NCI-H446 treated with DMSO at 0.1 percent for 48 hours (cell line): ENCODE measurements around the gene PPP1R14D.
A peak's percentile ranks its signal among the peaks of the same experiment; 100 is the strongest.

Experiments
- DNase-seq: peaks from one replicate; lab custom pipeline; 2025; lab: John Stamatoyannopoulos, UW

PPP1R14D gene

GRCh38 chr15:40782609-40783227 lies 45.8 kb downstream of the PPP1R14D start:
- no peak for DNase-seq

DNA sequence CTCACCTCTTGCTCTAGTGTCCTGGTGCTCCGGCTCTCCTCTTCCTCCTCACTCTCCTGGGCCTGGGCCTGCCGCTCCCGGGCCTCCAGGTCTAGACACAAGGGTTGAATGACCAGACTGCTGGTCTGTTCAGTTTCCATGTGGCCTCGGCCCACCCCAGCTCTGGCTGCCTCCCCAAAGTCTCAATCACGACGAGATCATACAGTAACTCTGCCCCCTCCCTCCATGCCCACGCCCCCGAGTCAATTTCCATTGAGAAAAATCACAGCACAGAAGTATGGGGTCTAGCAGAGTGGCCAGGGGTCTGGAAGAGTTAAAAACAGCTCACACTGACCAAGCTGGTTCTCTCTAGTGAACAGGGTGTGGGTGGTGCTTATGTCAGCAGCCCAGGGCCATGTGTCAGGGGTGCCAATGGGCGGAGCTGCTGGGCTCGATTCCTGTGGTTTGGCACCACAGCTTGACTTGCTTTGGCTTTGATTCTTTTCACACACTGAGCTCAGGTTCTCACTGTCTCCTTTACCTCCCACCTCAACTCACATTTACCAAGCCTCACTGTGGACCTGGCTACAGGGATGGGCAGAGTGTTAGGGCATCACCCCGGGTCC lies 51.9 kb downstream of the PPP1R14D start:
- no peak for DNase-seq

GRCh38 chr15:40775740-40776536 lies 52.6 kb downstream of the PPP1R14D start:
- DNase-seq = no peak

DNA sequence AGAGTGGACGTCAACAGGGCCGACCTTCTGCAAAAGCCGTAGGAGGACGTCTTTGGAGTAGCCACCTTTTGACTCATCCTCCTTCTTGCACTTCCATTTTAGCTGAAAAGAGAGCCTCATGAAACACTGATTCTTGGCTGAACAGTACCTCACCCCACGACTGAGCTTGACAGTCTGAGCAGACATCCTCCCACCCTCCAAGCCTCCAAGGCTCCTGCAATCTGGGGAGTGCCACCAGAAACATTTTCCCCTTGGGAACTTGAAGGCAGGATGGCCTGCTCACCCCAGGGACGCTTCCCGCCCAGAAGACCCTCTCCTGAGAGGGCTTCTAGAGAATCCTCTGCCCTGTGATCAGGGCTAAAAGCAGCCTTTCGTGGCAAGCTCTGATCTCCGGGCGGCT lies 53.5 kb downstream of the PPP1R14D start:
- DNase-seq = no peak

DNA sequence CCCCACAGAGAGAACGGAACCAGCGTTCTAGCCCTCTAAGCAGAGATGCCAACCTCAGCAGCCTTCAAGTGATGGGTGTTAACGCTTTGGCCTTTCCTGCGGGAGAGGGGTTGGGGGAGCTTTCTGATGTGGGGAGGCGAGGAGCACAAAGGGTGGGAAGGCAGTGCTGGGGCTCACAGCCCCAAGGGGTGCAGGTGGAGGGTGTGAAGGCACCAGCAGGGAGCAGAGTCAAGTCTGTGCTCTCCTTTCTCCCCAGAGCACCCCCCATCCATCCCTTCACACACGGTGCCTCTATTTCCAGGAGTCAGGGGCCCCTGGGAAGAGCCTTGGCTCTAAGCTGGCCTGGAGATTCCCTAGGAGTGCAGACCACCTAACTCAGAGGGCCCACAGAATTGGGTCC lies 54.6 kb downstream of the PPP1R14D start:
- DNase-seq = no peak

DNA sequence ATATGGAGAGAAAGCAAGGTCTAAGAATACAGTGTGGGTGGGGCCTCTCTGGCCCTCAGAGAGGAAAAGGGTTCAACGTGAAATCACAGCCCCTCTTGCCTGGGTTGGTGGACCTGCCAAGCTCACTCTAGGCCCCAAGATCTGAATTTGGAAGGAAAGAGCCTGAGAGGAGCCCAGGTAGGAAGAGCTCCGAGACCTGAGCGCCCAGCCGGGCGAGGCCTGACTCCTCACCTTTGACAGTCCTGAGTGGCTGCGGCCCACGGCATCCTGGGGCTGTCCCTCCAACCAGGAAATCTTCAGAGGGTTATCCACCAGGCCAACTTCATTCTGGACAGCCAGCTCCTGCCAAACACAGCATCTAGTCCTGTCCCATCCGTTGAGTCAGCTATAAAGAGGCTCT lies 55.0 kb downstream of the PPP1R14D start:
- no peak for DNase-seq

- no peak for DNase-seq
These were observed 56.5 kb downstream of the PPP1R14D start for GRCh38 chr15:40772014-40772413.

- no peak for DNase-seq
These were observed 57.3 kb downstream of the PPP1R14D start for GRCh38 chr15:40771242-40771641.

DNA sequence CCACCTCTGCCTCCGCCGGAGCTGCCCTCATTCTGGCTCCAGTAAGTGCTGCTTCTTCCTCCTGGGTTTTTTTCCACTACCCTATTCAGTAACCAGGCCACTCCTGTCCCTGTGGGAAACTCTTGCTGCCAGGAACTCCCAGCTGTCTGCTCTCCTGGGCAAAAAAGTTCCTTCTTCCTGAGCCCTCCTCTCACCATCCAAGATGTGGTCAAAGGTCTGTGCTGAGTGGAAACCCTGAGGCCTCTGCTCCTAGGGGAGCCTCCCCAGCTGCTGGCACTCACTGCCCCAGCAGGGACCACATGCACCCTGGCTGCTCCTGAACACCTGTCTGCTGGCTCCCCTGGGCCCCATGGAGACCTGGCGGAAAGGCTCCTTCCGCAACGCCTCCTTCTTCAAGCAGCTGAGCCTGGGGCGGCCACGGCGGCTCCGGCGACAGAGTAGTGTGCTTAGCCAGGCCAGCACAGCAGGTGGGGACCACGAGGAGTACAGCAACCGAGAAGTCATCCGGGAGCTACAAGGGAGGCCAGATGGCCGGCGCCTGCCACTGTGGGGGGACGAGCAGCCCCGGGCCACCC lies 58.3 kb downstream of the PPP1R14D start:
- no peak for DNase-seq

GRCh38 chr15:40769274-40770146 lies 59.0 kb downstream of the PPP1R14D start, which contains the start of gene C15orf62:
Gene C15orf62, plus strand, starts transcription at chr15:40769980. Its CDS starts 516 bp downstream, at chr15:40770496.
- peak; percentile 72 for DNase-seq

GRCh38 chr15:40768521-40769273 lies 59.8 kb downstream of the PPP1R14D start:
- DNase-seq = no peak

GRCh38 chr15:40767838-40768500 lies 60.5 kb downstream of the PPP1R14D start:
- DNase-seq = no peak

DNA sequence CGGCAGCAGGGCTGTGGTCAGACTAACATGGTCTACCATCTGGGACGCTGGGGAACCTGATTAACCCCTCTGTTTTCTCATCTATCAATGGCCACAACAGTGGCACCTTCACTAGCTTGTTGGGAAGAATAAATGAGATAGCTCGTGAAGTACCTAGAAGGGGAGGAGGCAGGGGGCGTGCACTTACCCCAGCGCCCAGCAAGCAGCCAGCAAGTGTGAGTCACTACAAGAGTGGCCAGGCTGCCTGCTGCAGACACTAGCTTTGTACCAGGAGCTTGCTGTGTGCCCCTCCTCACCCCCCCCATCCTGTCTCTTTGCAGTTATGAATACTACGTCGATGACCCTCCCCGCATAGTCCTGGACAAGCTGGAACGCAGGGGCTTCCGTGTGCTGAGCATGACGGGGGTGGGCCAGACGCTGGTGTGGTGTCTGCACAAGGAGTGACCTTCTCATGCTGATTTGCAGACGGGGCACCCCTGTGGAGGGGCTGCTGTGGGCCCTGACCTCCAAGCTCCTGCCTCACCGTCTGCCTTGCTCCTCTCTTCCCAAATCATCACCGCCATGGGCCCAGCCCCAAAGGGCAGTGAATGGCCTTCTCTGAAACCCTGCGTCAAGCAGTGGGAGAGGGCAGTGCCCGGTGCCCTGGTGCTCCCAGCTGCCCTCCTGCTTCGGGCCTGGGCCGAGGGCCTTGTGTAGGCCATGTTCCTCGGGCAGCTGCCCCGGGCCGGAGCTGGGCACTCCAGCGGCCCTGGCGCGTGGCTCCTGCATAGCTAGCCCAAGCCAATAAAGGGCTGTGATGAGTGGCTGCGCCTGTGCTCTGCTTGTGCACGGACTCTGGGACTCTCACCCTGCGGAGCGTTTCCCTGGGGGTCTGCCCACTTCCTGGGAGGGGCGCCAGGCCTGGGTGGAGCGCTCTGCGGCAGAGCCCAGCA lies 61.3 kb downstream of the PPP1R14D start:
- peak; percentile 34 for DNase-seq

DNA sequence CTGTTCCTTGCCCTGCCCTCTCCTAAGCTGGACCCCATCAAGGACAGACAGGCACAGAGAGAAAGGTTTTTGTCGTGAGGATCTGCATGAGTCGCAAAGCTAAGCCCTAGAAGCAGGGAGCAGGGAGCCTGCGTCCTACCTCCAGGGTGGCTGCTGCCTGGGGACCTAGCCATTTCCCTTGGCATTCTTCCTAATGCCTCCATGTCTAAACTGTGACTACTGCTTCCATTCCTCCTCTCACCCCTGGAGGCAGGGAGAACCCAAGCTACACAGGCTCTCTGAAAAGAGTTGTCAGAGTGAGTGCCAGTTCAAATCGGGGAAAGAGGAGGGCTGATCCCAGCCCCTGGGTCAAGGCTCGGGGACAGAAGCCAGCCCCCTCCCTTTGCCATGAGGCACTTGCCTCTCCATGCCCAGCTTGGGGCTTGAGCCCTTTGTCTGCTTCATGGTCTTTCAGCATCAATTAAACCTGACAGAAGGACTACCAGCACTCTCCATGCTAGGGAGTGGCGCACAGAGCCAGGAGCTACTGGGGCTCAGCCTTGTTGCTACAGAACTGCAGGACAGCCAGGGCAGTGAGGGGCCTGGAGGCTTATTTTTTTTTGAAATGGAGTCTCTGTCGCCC lies 62.2 kb downstream of the PPP1R14D start:
- DNase-seq = no peak
